HepG2 (cell line): ENCODE results near the gene DMAC2L. TPM values are rescaled to one million over a fixed set of nuclear protein-coding genes. Genes with fewer than 3 reads are reported as not detected.
A peak's percentile ranks its signal among the peaks of the same experiment; 100 is the strongest.

Experiments
- ATAC-seq: fragments of 200-7000 bp; cut with Tn5 transposase; 3 replicates; pipeline ENCODE4 v1.9.1; 2020; ENCODE audit warnings: mild to moderate bottlenecking, moderate library complexity
- BruUV-seq: library from RNA; stranded (reverse); fragments of 400-500 nt; replicated peaks from 2 replicates; lab custom pipeline; 2021; lab: Mats Ljungman, UMichigan
- CTCF ChIA-PET: fragments of 300-600 bp; formaldehyde crosslinking; extraction: SDS; loops from one replicate; lab custom pipeline; 2021; ENCODE audit warnings: low total read pairs, inconsistent platforms, low intra/inter-chr PET ratio; lab: Yijun Ruan, JAX
- POLR2A ChIA-PET: fragments of 350-600 bp; sonication (Branson Sonifier 250); formaldehyde crosslinking; loops from one replicate; lab custom pipeline; 2020; ENCODE audit warnings: antibody characterized with exemption, inconsistent platforms; lab: Yijun Ruan, JAX
- DNase-seq: peaks from one replicate; pipeline ENCODE4 v3.0.0-alpha.2; 2015; ENCODE audit warnings: low spot score
- FAIRE-seq: peaks from 3 replicates; lab custom pipeline; 2011; peaks lifted over from hg19 to GRCh38; lab: Jason Lieb, UNC
- H2AFZ ChIP-seq: one replicate; pipeline ENCODE4 v1.6.1; 2011; ENCODE audit warnings: low read length, inconsistent platforms
- H3K27ac ChIP-seq: fragments of 300-600 bp; 3 replicates; pipeline ENCODE4 v1.8.0; 2011; ENCODE audit warnings: mixed run types, mild to moderate bottlenecking, mixed read lengths, low read length, inconsistent platforms; ENCODE audit not compliant: insufficient read depth; ENCODE audit errors: extremely low read length
- H3K27me3 ChIP-seq, 2 experiments: fragments of 200-600 bp in 1 of 2; 2 replicates in 1 of 2; 3 replicates in 1 of 2; pipeline versions ENCODE4 v1.6.0 to v1.8.0; 2011; ENCODE audit warnings: low read length in 2 of 2, mild to moderate bottlenecking in 2 of 2, moderate library complexity in 2 of 2, inconsistent platforms in 1 of 2; ENCODE audit not compliant: insufficient read depth in 2 of 2, control insufficient read depth in 1 of 2
- H3K36me3 ChIP-seq, 2 experiments: fragments of 200-600 bp in 1 of 2; replicated peaks in 1 of 2; 2 replicates in 1 of 2; 3 replicates in 1 of 2; pipeline versions ENCODE4 v1.5.1 to v1.8.0; 2011; ENCODE audit warnings: low read length in 2 of 2, inconsistent platforms in 1 of 2; ENCODE audit not compliant: insufficient read depth in 2 of 2, control insufficient read depth in 1 of 2
- H3K4me1 ChIP-seq: 2 replicates; pipeline ENCODE4 v1.5.1; 2012; ENCODE audit warnings: low read length, inconsistent platforms; ENCODE audit not compliant: insufficient read depth
- H3K4me2 ChIP-seq: 2 replicates; pipeline ENCODE4 v1.6.0; 2011; ENCODE audit warnings: low read depth, low read length, inconsistent platforms
- H3K4me3 ChIP-seq, 3 experiments: fragments of 200-600 bp in 1 of 3; sonication (generic), shearing (Covaris generic) in 1 of 3; replicated peaks in 1 of 3; 2 replicates each; pipeline ENCODE4 v1.5.1; 2011 to 2016; ENCODE audit warnings: low read length in 3 of 3, inconsistent platforms in 2 of 3, low read depth in 2 of 3, mild to moderate bottlenecking in 2 of 3, control low read depth in 1 of 3, mixed read lengths in 1 of 3; ENCODE audit not compliant: insufficient read depth in 1 of 3
- H3K79me2 ChIP-seq: one replicate; pipeline ENCODE4 v1.6.1; 2011; ENCODE audit warnings: low read length, inconsistent platforms; ENCODE audit not compliant: insufficient read depth
- H3K9ac ChIP-seq: 2 replicates; pipeline ENCODE4 v1.6.0; 2011; ENCODE audit warnings: mild to moderate bottlenecking, low read depth, low read length, inconsistent platforms; ENCODE audit not compliant: insufficient read depth
- H3K9me3 ChIP-seq: 2 replicates; pipeline ENCODE4 v1.5.1; 2012; ENCODE audit warnings: mild to moderate bottlenecking, low read length
- H4K20me1 ChIP-seq: 2 replicates; pipeline ENCODE4 v1.6.0; 2011; ENCODE audit warnings: inconsistent platforms, mild to moderate bottlenecking, low read length, moderate library complexity; ENCODE audit not compliant: insufficient read depth
- ARNTL ChIP-seq: sonication (generic); formaldehyde crosslinking; IDR thresholded peaks from 2 replicates; pipeline ENCODE4 v1.4.0; 2020; ENCODE audit warnings: mild to moderate bottlenecking, missing genetic modification reagents
- BRF2 ChIP-seq: sonication (generic); formaldehyde crosslinking; IDR thresholded peaks from 2 replicates; pipeline ENCODE4 v1.8.1; 2022; ENCODE audit warnings: mild to moderate bottlenecking, missing genetic modification reagents
- CBFB ChIP-seq: sonication (generic); formaldehyde crosslinking; IDR thresholded peaks from 2 replicates; pipeline ENCODE4 v1.4.0; 2020; ENCODE audit warnings: missing genetic modification reagents
- GATAD2A ChIP-seq: IDR thresholded peaks from 2 replicates; pipeline ENCODE4 v1.6.1; 2016
- HIVEP1 ChIP-seq: sonication (generic); formaldehyde crosslinking; IDR thresholded peaks from 2 replicates; pipeline ENCODE4 v1.4.0; 2020; ENCODE audit warnings: mild to moderate bottlenecking, missing genetic modification reagents
- HNRNPK ChIP-seq: fragments of 200-400 bp; formaldehyde crosslinking; IDR thresholded peaks from 2 replicates; pipeline ENCODE4 v1.6.1; 2018; ENCODE audit warnings: low read length, low read depth, moderate library complexity, mild to moderate bottlenecking; ENCODE audit not compliant: poor library complexity, severe bottlenecking
- IKZF1 ChIP-seq: fragments of 450-650 bp; IDR thresholded peaks from 2 replicates; pipeline ENCODE4 v1.7.1; 2016
- KDM5A ChIP-seq: fragments of 200-600 bp; sonication (generic); IDR thresholded peaks from 2 replicates; pipeline ENCODE4 v1.7.0; 2018; ENCODE audit warnings: antibody characterized with exemption, mild to moderate bottlenecking, low read length, borderline replicate concordance
- MAF1 ChIP-seq: sonication (generic); formaldehyde crosslinking; IDR thresholded peaks from 2 replicates; pipeline ENCODE4 v1.5.0; 2020; ENCODE audit warnings: missing genetic modification reagents, borderline replicate concordance
- REL ChIP-seq: sonication (generic); formaldehyde crosslinking; conservative IDR thresholded peaks from 2 replicates; pipeline ENCODE4 v1.8.0; 2022; ENCODE audit warnings: mild to moderate bottlenecking, missing genetic modification reagents, moderate library complexity
- TFDP1 ChIP-seq: IDR thresholded peaks from 2 replicates; pipeline ENCODE4 v1.6.1; 2016; ENCODE audit warnings: missing compliant biosample characterization, missing genetic modification reagents, borderline replicate concordance
- ZBTB44 ChIP-seq: sonication (generic); formaldehyde crosslinking; IDR thresholded peaks from 2 replicates; pipeline ENCODE4 v1.4.0; 2020; ENCODE audit warnings: missing genetic modification reagents
- ZNF136 ChIP-seq: sonication (generic); formaldehyde crosslinking; IDR thresholded peaks from 2 replicates; pipeline ENCODE4 v1.8.1; 2022; ENCODE audit warnings: low read depth, mild to moderate bottlenecking, moderate library complexity, missing genetic modification reagents
- ZNF17 ChIP-seq: sonication (generic); formaldehyde crosslinking; IDR thresholded peaks from 2 replicates; pipeline ENCODE4 v1.5.0; 2020; ENCODE audit warnings: mild to moderate bottlenecking, missing genetic modification reagents
- ZNF558 ChIP-seq: sonication (generic); formaldehyde crosslinking; IDR thresholded peaks from 2 replicates; pipeline ENCODE4 v1.9.0; 2022; ENCODE audit warnings: mild to moderate bottlenecking, missing genetic modification reagents, borderline replicate concordance
- ZNF724P ChIP-seq: sonication (generic); formaldehyde crosslinking; IDR thresholded peaks from 2 replicates; pipeline ENCODE4 v1.8.0; 2022; ENCODE audit warnings: missing genetic modification reagents, borderline replicate concordance
- ZNF792 ChIP-seq: IDR thresholded peaks from 2 replicates; pipeline ENCODE4 v1.6.1; 2016
- ZSCAN22 ChIP-seq: sonication (generic); formaldehyde crosslinking; IDR thresholded peaks from 2 replicates; pipeline ENCODE4 v1.4.0; 2020; ENCODE audit warnings: mild to moderate bottlenecking, missing genetic modification reagents
- ZUFSP ChIP-seq: sonication (generic); formaldehyde crosslinking; IDR thresholded peaks from 2 replicates; pipeline ENCODE4 v1.9.0; 2021; ENCODE audit warnings: missing genetic modification reagents, mild to moderate bottlenecking, borderline replicate concordance
- WGBS: methylation state at CpG from one replicate; pipeline ENCODE4 v1.1.6; 2017; ENCODE audit warnings: low lambda C conversion rate; 5-methylcytosine and 5-hydroxymethylcytosine counted together
- in situ Hi-C: cut with HindIII; loops from 2 replicates; pipeline ENCODE4 v1.10.0; 2017; ENCODE audit warnings: low pct_unique_long_range_greater_than_20kb; ENCODE audit not compliant: extremely low pct_ligation_motif_present
- intact Hi-C: fragments of 100-400 bp; cut with micrococcal nuclease; formaldehyde crosslinking; loops from one replicate; pipeline ENCODE4 v1.10.0; 2022; ENCODE audit not compliant: unreplicated experiment
- polyA plus RNA-seq, 8 experiments: library from polyadenylated mRNA; depleted of rRNA in 3 of 8; stranded (reverse) in 7 of 8; unstranded in 1 of 8; fragments of >200 nt; fragmentation: Illumina TruSeq in 4 of 8; extraction: Trizol in 4 of 8; gene quantifications; 2 replicates each; pipeline versions ENCODE4 v1.2.1 to v1.2.3, GENCODE V29; 2011 to 2016; ENCODE audit warnings: low read depth in 4 of 8, missing spikeins in 1 of 8, mixed read lengths in 1 of 8; ENCODE audit not compliant: insufficient read depth in 1 of 8
- total RNA-seq, 5 experiments: library from RNA; depleted of rRNA; stranded (reverse); fragments of >200 nt; fragmentation: Illumina TruSeq; extraction: Trizol; gene quantifications; 2 replicates each; pipeline ENCODE4 v1.2.3, GENCODE V29; 2016; ENCODE audit warnings: low read depth in 1 of 5

The DMAC2L gene
- total and polyA plus RNA-seq, 2 of the 13 experiments (the other 11 are each of a cell fraction or from before 2014, with no cell fraction given): 19.4 to 23.2 TPM

GRCh38 chr14:50311972-50312733, at the start of gene DMAC2L, which contains the start of gene L2HGDH (continued):
- peak; percentile 86 for TF ChIP-seq ZNF558 (CRISPR knock-in tag)
- TF ChIP-seq REL (CRISPR knock-in tag): peak; percentile 31; the same call in 1 of the 2 replicates
- TF ChIP-seq KDM5A: peak; percentile 46; the same call in 1 of the 2 replicates
- peak; percentile 91 for TF ChIP-seq TFDP1 (CRISPR knock-in tag)
- 0 out of 2 replicates have a peak, but pooled peaks have one; percentile 53 for TF ChIP-seq MAF1 (CRISPR knock-in tag)
- no peak for TF ChIP-seq ZBTB44 (CRISPR knock-in tag)
- TF ChIP-seq ARNTL (CRISPR knock-in tag): peak; percentile 80
- TF ChIP-seq CBFB: peak; percentile 69
- TF ChIP-seq HIVEP1 (CRISPR knock-in tag): peak; percentile 85

- FAIRE-seq (no peak), ATAC-seq (no peak), DNase-seq (no peak)
- no peak overlapping the region for H3K27ac ChIP-seq
- in situ Hi-C loops (no loop called here), intact Hi-C loops (no loop called here)
- WGBS: 58% methylated on average over 2 of the region's 2 CpGs
- H3K79me2 ChIP-seq: no peaks in the 10 kb centered on the region
- no peaks in the 10 kb centered on the region for H3K27me3 ChIP-seq
- H3K4me2 ChIP-seq: no peak overlapping the region
- 0 out of 5 replicates have a peak, but pooled peaks cover 0 to 2% of the 10 kb centered on the region in 2 experiments for H3K36me3 ChIP-seq
- no peak overlapping the region for H3K9ac ChIP-seq
- ChIA-PET POLR2A (no interaction called here), CTCF (no interaction called here)
- no peak overlapping the region for H2AFZ ChIP-seq
- BruUV-seq: no TSS peak
- H3K4me1 ChIP-seq: no peaks in the 10 kb centered on the region
- no peak overlapping the region for H3K4me3 ChIP-seq
- no peaks in the 10 kb centered on the region for H4K20me1 ChIP-seq
- no peaks in the 10 kb centered on the region for H3K9me3 ChIP-seq
- TF ChIP-seq IKZF1 (no peak), ZNF724P (CRISPR knock-in tag) (no peak), ZSCAN22 (CRISPR knock-in tag) (no peak), ZNF792 (no peak), HNRNPK (no peak), GATAD2A (no peak), ZUFSP (CRISPR knock-in tag) (no peak), ZNF136 (CRISPR knock-in tag) (no peak), ZNF17 (CRISPR knock-in tag) (no peak), BRF2 (CRISPR knock-in tag) (no peak)
These were observed 49.3 kb upstream of the DMAC2L start for GRCh38 chr14:50262865-50263264.
